A549 treated with RU486 at 1 μM for 4 hours (cell line): Measurements from ENCODE around the gene ALG9. TPM values are rescaled to one million over a fixed set of nuclear protein-coding genes. Genes with fewer than 3 reads are reported as not detected.

Experiments
- total RNA-seq: library from RNA; stranded (reverse); fragments of 200-300 nt; extraction: Qiagen RNA extraction; gene quantifications from 5 replicates; pipeline ENCODE4 v1.2.3, GENCODE V29; 2022; ENCODE audit warnings: low read depth

The ALG9 gene
- total RNA-seq = 17.3 to 21.6 TPM (median 19.3 TPM) in 5 replicates

GRCh38 chr11:111870886-111871692 is at the start of gene ALG9:
ALG9 (minus strand) TSS chr11:111871581; CDS start chr11:111871482, 99 bp downstream.

GRCh38 chr11:111918390-111919256 is 47.2 kb upstream of the ALG9 start, which contains the start of gene C11orf52:
C11orf52 (plus strand) TSS chr11:111918913; CDS start chr11:111918973, 60 bp downstream.

GRCh38 chr11:111912535-111912934 is 41.2 kb upstream of the ALG9 start, which contains the start of gene HSPB2:
HSPB2 (plus strand) TSS chr11:111912734; CDS start chr11:111912830, 96 bp downstream.

GRCh38 chr11:111911563-111912401 is 40.4 kb upstream of the ALG9 start, which contains the start of gene CRYAB:
CRYAB (minus strand) TSS chr11:111911770; CDS start chr11:111911724, 46 bp downstream.

GRCh38 chr11:111878849-111879636 is 7.7 kb upstream of the ALG9 start, which contains the start of the genes CFAP68 and FDXACB1:
CFAP68 (plus strand) TSS chr11:111879541; CDS start chr11:111879561, 20 bp downstream.
FDXACB1 (minus strand) TSS chr11:111879165; CDS start chr11:111879132, 33 bp downstream.

GRCh38 chr11:111765984-111766833 is 105.2 kb downstream of the ALG9 start, which contains the start of gene PPP2R1B:
PPP2R1B (minus strand) TSS chr11:111766389; CDS start chr11:111766361, 28 bp downstream.

Other genes starting within 250 kb of the ALG9 start
- gene PPP2R1B, start 105.2 kb downstream of the ALG9 start, total RNA-seq = 14.1 to 18.6 TPM (median 17.9 TPM) in 5 replicates
- 0.88 to 1.6 TPM (median 1.6 TPM) in 5 replicates for gene FDXACB1, start 7.6 kb upstream of the ALG9 start, total RNA-seq
- 30.1 to 34.3 TPM (median 32.2 TPM) in 5 replicates for gene CFAP68, start 8.0 kb upstream of the ALG9 start, total RNA-seq
- gene CRYAB, start 40.2 kb upstream of the ALG9 start, total RNA-seq = 5.7 to 13.0 TPM (median 7.1 TPM) in 5 replicates
- not detected in 5 replicates for gene HSPB2, start 41.2 kb upstream of the ALG9 start, total RNA-seq
- gene C11orf52, start 47.3 kb upstream of the ALG9 start, total RNA-seq = not detected in 5 replicates
- 3.6 to 7.5 TPM (median 6.3 TPM) in 5 replicates for gene DIXDC1, start 65.8 kb upstream of the ALG9 start, total RNA-seq
- 18.9 to 35.8 TPM (median 29.2 TPM) in 5 replicates for gene DLAT, start 153.8 kb upstream of the ALG9 start, total RNA-seq
- 0.83 to 1.4 TPM (median 1.2 TPM) in 5 replicates for gene PIH1D2, start 202.4 kb upstream of the ALG9 start, total RNA-seq
- 12.4 to 19.4 TPM (median 14.8 TPM) in 5 replicates for gene NKAPD1, start 202.7 kb upstream of the ALG9 start, total RNA-seq
- 65.0 to 88.5 TPM (median 70.3 TPM) in 5 replicates for gene TIMM8B, start 215.2 kb upstream of the ALG9 start, total RNA-seq
- 65.1 to 83.1 TPM (median 66.2 TPM) in 5 replicates for gene SDHD, start 215.3 kb upstream of the ALG9 start, total RNA-seq